ENCODE data around the gene TEKT1. TPM values are rescaled to one million over a fixed set of nuclear protein-coding genes. Genes with fewer than 3 reads are reported as not detected.
A peak's percentile ranks its signal among the peaks of the same experiment; 100 is the strongest.

TEKT1 gene
- total RNA-seq, 1 experiment from 2014 or later = not detected

GRCh38 chr17:6800422-6801027, 31.0 kb downstream of the TEKT1 start:
- Mint-ChIP-seq H3K27ac (0 out of 7 replicates have a peak overlapping the region, but pooled peaks of 1 of the 3 experiments have one; percentile 17), H3K4me1 (peaks cover 15 to 20% of the 10 kb centered on the region in 2 experiments), H3K4me3 (no peak overlapping the region), H3K36me3 (ENCODE audit: insufficient read depth in 1 of 3, low read depth in 3 of 3) (no peaks in the 10 kb centered on the region), H3K27me3 (ENCODE audit: low read depth) (peaks cover 26% of the 10 kb centered on the region), H3K9me3 (no peaks in the 10 kb centered on the region)
- Histone ChIP-seq H3K79me2 (ENCODE audit: insufficient read depth, low read length) (no peaks in the 10 kb centered on the region), H2BK12ac (ENCODE audit: insufficient read length, low read depth, low read length) (no peak overlapping the region), H2BK15ac (ENCODE audit: low read depth, low read length) (no peak overlapping the region), H3K14ac (ENCODE audit: insufficient read depth, low read length) (no peak overlapping the region), H3K4ac (ENCODE audit: low read depth, low read length) (no peak overlapping the region), H3K9ac (ENCODE audit: extremely low read depth, insufficient read length, low read length) (no peak overlapping the region), H4K20me1 (ENCODE audit: control insufficient read depth, insufficient read depth, insufficient read length) (no peaks in the 10 kb centered on the region), H4K91ac (ENCODE audit: insufficient read length, low read depth, low read length) (no peak overlapping the region), H3K9me3 (ENCODE audit: control insufficient read depth, low read depth, low read length) (no peaks in the 10 kb centered on the region), H3K27ac (ENCODE audit: insufficient read length, low read depth, low read length) (no peak overlapping the region), H3K79me1 (ENCODE audit: insufficient read depth, low read depth, low read length, poor library complexity, severe bottlenecking) (no peaks in the 10 kb centered on the region), H3K23ac (ENCODE audit: insufficient read length, low read depth, low read length) (no peak overlapping the region), H3K56ac (ENCODE audit: insufficient read length, low read depth, low read length) (no peak overlapping the region), H4K8ac (replicated peaks; ENCODE audit: insufficient read length, low read depth, low read length) (no peak overlapping the region), H3K23me2 (ENCODE audit: insufficient read length, low read depth, low read length, poor library complexity, severe bottlenecking) (no peaks in the 10 kb centered on the region), H3T11ph (ENCODE audit: low read length) (no peak overlapping the region), H2AK5ac (ENCODE audit: insufficient read length, low read length) (no peak overlapping the region), H3K27me3 (ENCODE audit: insufficient read depth, low read length) (no peaks in the 10 kb centered on the region), H2AFZ (ENCODE audit: low read length) (no peak overlapping the region), H2BK120ac (ENCODE audit: low read depth, low read length, poor library complexity, severe bottlenecking) (no peak overlapping the region), H2BK5ac (ENCODE audit: insufficient read length, low read length) (no peak overlapping the region), H3K4me1 (ENCODE audit: insufficient read depth, low read length) (no peaks in the 10 kb centered on the region), H3K4me2 (ENCODE audit: insufficient read depth, insufficient read length, low read length) (no peak overlapping the region), H4K5ac (ENCODE audit: insufficient read length, low read depth, low read length) (no peak overlapping the region), H2BK20ac (ENCODE audit: low read depth, low read length, poor library complexity, severe bottlenecking) (no peak overlapping the region), H3K18ac (ENCODE audit: insufficient read length, low read depth, low read length) (no peak overlapping the region)
- no CpG with 5 or more reads among the region's 13 CpGs for WGBS (ENCODE audit: extremely low coverage, insufficient read length, low lambda C conversion rate)
- DNase-seq = peak; percentile 64
- TF ChIP-seq, protein P1, sequence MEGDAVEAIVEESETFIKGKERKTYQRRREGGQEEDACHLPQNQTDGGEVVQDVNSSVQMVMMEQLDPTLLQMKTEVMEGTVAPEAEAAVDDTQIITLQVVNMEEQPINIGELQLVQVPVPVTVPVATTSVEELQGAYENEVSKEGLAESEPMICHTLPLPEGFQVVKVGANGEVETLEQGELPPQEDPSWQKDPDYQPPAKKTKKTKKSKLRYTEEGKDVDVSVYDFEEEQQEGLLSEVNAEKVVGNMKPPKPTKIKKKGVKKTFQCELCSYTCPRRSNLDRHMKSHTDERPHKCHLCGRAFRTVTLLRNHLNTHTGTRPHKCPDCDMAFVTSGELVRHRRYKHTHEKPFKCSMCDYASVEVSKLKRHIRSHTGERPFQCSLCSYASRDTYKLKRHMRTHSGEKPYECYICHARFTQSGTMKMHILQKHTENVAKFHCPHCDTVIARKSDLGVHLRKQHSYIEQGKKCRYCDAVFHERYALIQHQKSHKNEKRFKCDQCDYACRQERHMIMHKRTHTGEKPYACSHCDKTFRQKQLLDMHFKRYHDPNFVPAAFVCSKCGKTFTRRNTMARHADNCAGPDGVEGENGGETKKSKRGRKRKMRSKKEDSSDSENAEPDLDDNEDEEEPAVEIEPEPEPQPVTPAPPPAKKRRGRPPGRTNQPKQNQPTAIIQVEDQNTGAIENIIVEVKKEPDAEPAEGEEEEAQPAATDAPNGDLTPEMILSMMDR (conservative IDR thresholded peaks at IDR 0.05) = peak; percentile 68
